ENCODE measurements around the gene ZNF581. TPM values are rescaled to one million over a fixed set of nuclear protein-coding genes. Genes with fewer than 3 reads are reported as not detected.

Gene ZNF581
- total and polyA plus RNA-seq, 4 donors, result 2.1 to 7.3 (median 5.2) TPM

DNA sequence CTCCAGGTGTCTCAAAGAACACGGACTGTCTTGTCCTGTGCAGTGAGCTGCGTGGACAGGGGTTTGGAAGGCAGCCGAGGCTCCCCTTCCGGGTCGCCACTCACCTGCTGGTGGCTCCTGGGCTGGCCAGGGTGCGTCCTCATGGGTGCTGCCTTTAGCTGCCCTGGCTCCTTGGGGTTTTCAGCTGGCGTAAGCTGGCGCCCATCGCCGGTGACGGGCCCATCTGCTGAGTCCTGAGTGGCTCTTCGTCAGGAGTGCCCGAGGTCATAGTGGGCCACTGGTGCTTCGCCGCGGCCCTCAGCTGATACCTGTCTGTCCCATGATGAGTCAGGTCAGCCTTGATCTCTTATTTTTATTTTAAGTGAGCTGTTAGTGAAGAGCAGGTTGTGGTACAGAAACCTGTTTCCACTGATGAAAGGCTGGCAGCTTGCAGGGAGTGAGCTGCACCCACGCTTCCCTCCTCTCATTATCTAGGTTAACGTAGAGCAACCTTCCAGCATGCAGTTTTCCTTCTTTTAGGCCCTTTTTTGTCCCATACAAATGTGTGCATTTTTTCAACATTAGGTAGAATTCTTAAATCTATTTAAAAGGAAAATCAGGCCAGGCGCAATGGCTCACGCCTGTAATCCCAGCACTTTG lies 50.0 kb downstream of the ZNF581 start:
- 95% methylated on average over 20 of the region's 20 CpGs for WGBS
- H3K4me3 ChIP-seq (ENCODE audit: low read depth in 1 of 3, low read length in 3 of 3), result no peak overlapping the region

GRCh38 chr19:55694241-55694655 lies 50.8 kb downstream of the ZNF581 start:
- Histone ChIP-seq H3K4me3 (ENCODE audit: low read depth in 1 of 3, low read length in 3 of 3) (no peak overlapping the region), H3K9me3 (ENCODE audit: control insufficient read depth in 4 of 4, low read length in 3 of 4) (no peaks in the 10 kb centered on the region), H3K27me3 (ENCODE audit: control insufficient read depth in 4 of 4, insufficient read depth in 4 of 4, low read length in 3 of 4) (no peaks in the 10 kb centered on the region), H3K4me1 (ENCODE audit: control insufficient read depth in 4 of 4, insufficient read depth in 4 of 4, low read length in 3 of 4) (no peaks in the 10 kb centered on the region), H3K36me3 (ENCODE audit: control insufficient read depth in 4 of 4, insufficient read depth in 3 of 4, low read depth in 1 of 4, low read length in 3 of 4) (peaks cover 21 to 85% (median 34%) of the 10 kb centered on the region in 4 donors), H3K27ac (ENCODE audit: low read depth in 1 of 2, low read length in 2 of 2) (no peak overlapping the region), H3K9ac (ENCODE audit: low read depth in 1 of 2, low read length in 2 of 2) (no peak overlapping the region)
- TF ChIP-seq FOXA2 (IDR thresholded peaks at IDR 0.05) (no peak), EGR1 (IDR thresholded peaks at IDR 0.05; ENCODE audit: low read depth in 2 of 2) (no peak), SP1 (IDR thresholded peaks at IDR 0.05) (no peak), REST (IDR thresholded peaks at IDR 0.05) (no peak), FOXA1 (IDR thresholded peaks at IDR 0.05) (no peak), JUND (IDR thresholded peaks at IDR 0.05) (no peak), GABPA (IDR thresholded peaks at IDR 0.05 in 1 of 2, conservative IDR thresholded peaks at IDR 0.05 in 1 of 2) (no peak), HNF4A (conservative IDR thresholded peaks at IDR 0.05) (no peak), ZBTB33 (IDR thresholded peaks at IDR 0.05) (no peak), MAX (IDR thresholded peaks at IDR 0.05) (no peak), RXRA (IDR thresholded peaks at IDR 0.05) (no peak), CTCF (IDR thresholded peaks at IDR 0.05; ENCODE audit: low read depth, low read length, missing input control) (no peak), HNF4G (IDR thresholded peaks at IDR 0.05) (no peak), YY1 (IDR thresholded peaks at IDR 0.05) (no peak), RAD21 (IDR thresholded peaks at IDR 0.05) (no peak), NR2F2 (IDR thresholded peaks at IDR 0.05) (no peak), TAF1 (conservative IDR thresholded peaks at IDR 0.05) (no peak)
- TF ChIP-seq, protein P1, sequence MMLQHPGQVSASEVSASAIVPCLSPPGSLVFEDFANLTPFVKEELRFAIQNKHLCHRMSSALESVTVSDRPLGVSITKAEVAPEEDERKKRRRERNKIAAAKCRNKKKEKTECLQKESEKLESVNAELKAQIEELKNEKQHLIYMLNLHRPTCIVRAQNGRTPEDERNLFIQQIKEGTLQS (IDR thresholded peaks at IDR 0.05), result no peak
- DNase-seq (ENCODE audit: low spot score), result no peak
- WGBS, result 87% methylated on average over 15 of the region's 15 CpGs

More for the DNA sequence above, 50.0 kb downstream of the ZNF581 start:
- Histone ChIP-seq H3K9me3 (ENCODE audit: control insufficient read depth in 4 of 4, low read length in 3 of 4) (no peaks in the 10 kb centered on the region), H3K4me1 (ENCODE audit: control insufficient read depth in 4 of 4, insufficient read depth in 4 of 4, low read length in 3 of 4) (no peaks in the 10 kb centered on the region), H3K9ac (ENCODE audit: low read depth in 1 of 2, low read length in 2 of 2) (no peak overlapping the region), H3K36me3 (ENCODE audit: control insufficient read depth in 4 of 4, insufficient read depth in 3 of 4, low read depth in 1 of 4, low read length in 3 of 4) (peaks cover 21 to 88% (median 34%) of the 10 kb centered on the region in 4 donors), H3K27ac (ENCODE audit: low read depth in 1 of 2, low read length in 2 of 2) (no peak overlapping the region), H3K27me3 (ENCODE audit: control insufficient read depth in 4 of 4, insufficient read depth in 4 of 4, low read length in 3 of 4) (no peaks in the 10 kb centered on the region)
- no peak for DNase-seq (ENCODE audit: low spot score)
- no peak for TF ChIP-seq HNF4A (conservative IDR thresholded peaks at IDR 0.05)
- TF ChIP-seq ZBTB33 (IDR thresholded peaks at IDR 0.05), result no peak

Data from liver (tissue), 9 donors.